Upper lobe of right lung (tissue), 1 donor: ENCODE results near the gene SLC10A7. TPM values are rescaled to one million over a fixed set of nuclear protein-coding genes. Genes with fewer than 3 reads are reported as not detected.
A peak's percentile ranks its signal among the peaks of the same experiment; 100 is the strongest.

Experiments
- ATAC-seq: fragments of 200-7000 bp; cut with Tn5 transposase; one replicate; pipeline ENCODE4 v1.9.1; 2020; ENCODE audit warnings: mild to moderate bottlenecking, moderate library complexity
- DNase-seq: peaks from one replicate; pipeline ENCODE4 v3.0.0-alpha.2; 2020
- H3K27ac ChIP-seq: fragments of 200-600 bp; one replicate; pipeline ENCODE4 v1.8.0; 2022
- H3K27me3 ChIP-seq: fragments of 200-600 bp; one replicate; pipeline ENCODE4 v1.8.0; 2022; ENCODE audit warnings: mild to moderate bottlenecking
- H3K36me3 ChIP-seq: fragments of 200-600 bp; one replicate; pipeline ENCODE4 v1.8.0; 2022
- H3K4me1 ChIP-seq: fragments of 200-600 bp; one replicate; pipeline ENCODE4 v1.8.0; 2022
- H3K4me3 ChIP-seq: fragments of 200-600 bp; one replicate; pipeline ENCODE4 v1.8.0; 2022; ENCODE audit warnings: mild to moderate bottlenecking
- H3K9me3 ChIP-seq: fragments of 200-600 bp; one replicate; pipeline ENCODE4 v1.8.0; 2022
- CTCF ChIP-seq: fragments of 200-600 bp; IDR thresholded peaks from one replicate; pipeline ENCODE4 v1.8.0; 2022; ENCODE audit warnings: antibody characterized with exemption
- intact Hi-C: fragments of 100-400 bp; cut with DNase I; formaldehyde crosslinking; loops from one replicate; pipeline ENCODE4 v1.11.0; 2022
- total RNA-seq: library from RNA; stranded (reverse); fragmentation: NEBNext Ultra II Directional; extraction: Animal tissue kit (Norgen Biotek cat#: 25700); gene quantifications from one replicate; pipeline ENCODE4 v1.2.1, GENCODE V29; 2021
- donor health status: DM: no; HTN: yes; CAD: no; lungs with severe emphysema.

The SLC10A7 gene
- total RNA-seq, 1 donor from 2014 or later: 19.3 TPM

DNA sequence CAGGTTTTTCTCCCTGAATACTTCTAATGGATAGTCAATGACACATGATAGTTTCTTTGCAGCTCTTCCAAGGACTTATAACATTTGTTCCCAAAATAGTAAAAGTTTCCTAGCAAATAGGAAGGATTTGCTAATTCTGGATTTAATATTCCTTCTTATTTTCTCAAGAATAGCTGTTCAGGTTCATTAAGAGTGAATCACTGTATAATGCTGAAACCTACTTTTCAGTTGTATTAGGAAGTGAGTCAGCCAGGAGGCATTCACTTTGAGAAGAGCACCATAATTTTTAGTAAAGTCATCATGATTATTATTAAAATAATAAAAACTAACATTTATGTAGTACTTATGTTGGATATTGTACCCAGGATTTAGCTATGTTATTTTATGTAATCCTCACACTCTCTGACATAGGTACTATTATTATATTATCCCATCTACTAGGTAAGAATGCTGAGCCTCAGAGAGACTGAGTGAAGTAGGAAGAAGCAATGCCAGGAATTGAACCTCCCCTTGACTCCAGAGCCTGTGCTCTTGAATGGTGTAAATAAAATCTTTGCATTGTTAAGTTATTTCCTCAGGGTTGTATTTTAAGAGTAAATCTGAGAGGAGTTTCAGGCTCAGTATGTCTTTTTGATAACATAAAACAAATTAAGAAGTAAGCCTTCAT lies 192.6 kb downstream of the SLC10A7 start:
- Histone ChIP-seq H3K4me3 (no peak overlapping the region), H3K27ac (no peak overlapping the region), H3K36me3 (no peaks in the 10 kb centered on the region), H3K9me3 (no peaks in the 10 kb centered on the region), H3K27me3 (no peaks in the 10 kb centered on the region), H3K4me1 (no peaks in the 10 kb centered on the region)
- no peak for ATAC-seq
- no peak for TF ChIP-seq CTCF
- intact Hi-C loops: no loop called here
- DNase-seq: no peak

DNA sequence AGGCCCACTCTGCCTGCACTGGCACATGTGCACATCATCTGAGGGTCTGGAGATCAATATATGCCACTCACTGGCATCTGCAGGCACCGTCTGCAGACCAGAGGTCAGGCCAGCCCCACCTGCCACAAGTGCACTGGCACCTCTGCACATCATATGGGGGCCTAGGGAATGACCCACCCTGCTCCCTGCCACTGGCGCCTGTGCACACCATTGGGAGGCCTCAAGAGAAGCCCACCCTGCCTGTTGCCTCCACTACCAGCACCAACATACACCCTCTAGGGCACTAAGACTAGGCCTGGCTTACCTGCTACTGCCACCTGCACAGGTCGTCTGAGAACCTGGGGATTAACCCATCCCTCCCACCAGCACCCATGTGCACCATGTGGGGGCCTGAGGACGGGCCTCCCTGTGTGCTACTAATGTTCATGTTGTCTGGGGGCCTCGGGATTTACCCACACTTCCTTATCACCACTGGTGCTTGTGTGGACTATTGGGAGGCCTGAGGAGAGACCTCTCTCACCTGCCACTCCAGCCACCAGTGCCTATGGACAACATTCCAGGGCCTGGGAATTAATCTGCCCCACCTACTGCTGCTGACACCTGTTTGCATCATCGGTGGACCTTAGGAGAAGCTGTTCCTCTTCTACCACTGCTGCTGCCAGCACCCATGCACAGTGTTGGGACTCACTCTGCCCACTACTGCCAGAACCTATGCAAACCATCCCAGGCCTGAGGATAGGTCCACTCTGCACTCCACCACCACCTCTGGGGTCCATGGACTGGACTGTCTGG lies 193.7 kb downstream of the SLC10A7 start:
- TF ChIP-seq CTCF: no peak
- intact Hi-C loops: no loop called here
- no peak overlapping the region for H3K4me3 ChIP-seq
- H3K27me3 ChIP-seq: no peaks in the 10 kb centered on the region
- no peak overlapping the region for H3K27ac ChIP-seq
- H3K4me1 ChIP-seq: no peaks in the 10 kb centered on the region
- no peaks in the 10 kb centered on the region for H3K9me3 ChIP-seq
- ATAC-seq (no peak), DNase-seq (peak; percentile 59)
- H3K36me3 ChIP-seq: no peaks in the 10 kb centered on the region

DNA sequence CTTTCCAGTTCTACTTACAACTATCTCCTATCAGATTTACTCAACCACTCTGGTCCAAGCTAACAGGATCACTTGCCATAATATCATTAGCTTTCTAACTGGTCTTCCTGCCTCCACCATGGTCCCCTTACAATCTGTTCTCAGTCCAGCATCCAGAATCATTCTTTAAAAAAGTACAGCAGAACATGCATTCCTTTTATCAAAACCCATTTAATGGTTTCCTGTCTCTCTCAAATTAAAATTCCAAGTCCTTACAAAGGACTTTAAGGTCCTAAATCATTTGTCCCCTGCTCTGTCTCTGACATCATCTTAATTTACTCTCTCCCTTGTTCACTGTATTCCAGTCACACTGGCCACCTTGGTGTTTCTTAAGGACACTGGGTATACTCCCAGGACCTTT lies 202.8 kb downstream of the SLC10A7 start:
- no peak overlapping the region for H3K4me3 ChIP-seq
- no peak for ATAC-seq
- no peaks in the 10 kb centered on the region for H3K9me3 ChIP-seq
- H3K27ac ChIP-seq: no peak overlapping the region
- no peak for TF ChIP-seq CTCF
- no peak for DNase-seq
- intact Hi-C loops: no loop called here
- H3K27me3 ChIP-seq: no peaks in the 10 kb centered on the region
- H3K4me1 ChIP-seq: no peaks in the 10 kb centered on the region
- H3K36me3 ChIP-seq: no peaks in the 10 kb centered on the region

GRCh38 chr4:146317783-146318182 lies 204.0 kb downstream of the SLC10A7 start:
- no peaks in the 10 kb centered on the region for H3K4me1 ChIP-seq
- TF ChIP-seq CTCF: no peak
- H3K9me3 ChIP-seq: no peaks in the 10 kb centered on the region
- ATAC-seq (no peak), DNase-seq (no peak)
- H3K27ac ChIP-seq: no peak overlapping the region
- no peaks in the 10 kb centered on the region for H3K36me3 ChIP-seq
- intact Hi-C loops: no loop called here
- no peak overlapping the region for H3K4me3 ChIP-seq
- no peaks in the 10 kb centered on the region for H3K27me3 ChIP-seq

DNA sequence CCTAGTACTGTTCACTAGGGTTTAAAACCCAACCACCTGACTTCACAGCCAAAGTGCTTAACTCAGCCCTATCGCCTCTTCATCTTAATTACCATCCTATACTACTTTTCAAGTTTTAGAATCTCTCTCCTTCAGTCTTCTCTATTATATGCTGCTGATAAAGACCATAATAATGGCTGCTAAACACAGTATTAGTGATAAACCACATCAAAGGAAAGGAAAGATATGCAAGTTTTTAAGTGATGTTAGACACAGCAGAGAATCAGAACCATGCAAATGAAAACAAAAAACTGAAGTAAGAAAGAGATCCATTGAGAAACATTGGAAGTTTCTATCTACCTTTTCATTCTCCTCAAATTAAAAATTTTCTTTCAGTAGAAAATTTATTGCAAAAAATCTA lies 206.6 kb downstream of the SLC10A7 start:
- Histone ChIP-seq H3K27me3 (no peaks in the 10 kb centered on the region), H3K4me3 (no peak overlapping the region), H3K9me3 (no peaks in the 10 kb centered on the region), H3K4me1 (no peaks in the 10 kb centered on the region), H3K27ac (no peak overlapping the region), H3K36me3 (no peaks in the 10 kb centered on the region)
- TF ChIP-seq CTCF: no peak
- no peak for ATAC-seq
- intact Hi-C loops: no loop called here
- DNase-seq: no peak
